ENCODE data around the gene CAND2. TPM values are rescaled to one million over a fixed set of nuclear protein-coding genes. Genes with fewer than 3 reads are reported as not detected.

Gene CAND2
- total and polyA plus RNA-seq, 9 of the 15 experiments (the other 6 are each of a cell fraction or from before 2014, with no cell fraction given): 0.91 to 14.9 (median 4.3) TPM

GRCh38 chr3:12841149-12841969, 44.9 kb downstream of the CAND2 start, which contains the start of gene RPL32 (continued):
- TF ChIP-seq MBD1 (CRISPR knock-in tag; IDR thresholded peaks at IDR 0.05): no peak
- peak; percentile 86 for TF ChIP-seq HEY1 (CRISPR knock-in tag; IDR thresholded peaks at IDR 0.05; ENCODE audit: borderline replicate concordance)
- TF ChIP-seq CHAMP1 (IDR thresholded peaks at IDR 0.05): peak; percentile 69; the same call in 1 of the 2 replicates
- TF ChIP-seq ZNF143 (CRISPR knock-in tag; IDR thresholded peaks at IDR 0.05): peak; percentile 84
- no peak for TF ChIP-seq NFE2 (IDR thresholded peaks at IDR 0.05; ENCODE audit: low read depth)
- TF ChIP-seq TBP (optimal IDR thresholded peaks at IDR 0.05; ENCODE audit: low read depth, low read length): no peak
- TF ChIP-seq HBP1 (CRISPR knock-in tag; IDR thresholded peaks at IDR 0.05): no peak
- TF ChIP-seq ZKSCAN1 (IDR thresholded peaks at IDR 0.05; ENCODE audit: low read depth, low read length): 0 out of 2 replicates have a peak, but pooled peaks have one; percentile 50
- TF ChIP-seq FOXJ2 (tag; IDR thresholded peaks at IDR 0.05): no peak; the same call in 1 of the 2 replicates
- peak; percentile 89 for TF ChIP-seq NFATC3 (IDR thresholded peaks at IDR 0.05)
- no peak for TF ChIP-seq ZNF347 (CRISPR knock-in tag; IDR thresholded peaks at IDR 0.05; ENCODE audit: low read depth)
- TF ChIP-seq PHF8 (IDR thresholded peaks at IDR 0.05; ENCODE audit: borderline replicate concordance, low read length): peak; percentile 99
- no peak for TF ChIP-seq STAG1 (CRISPR knock-in tag; IDR thresholded peaks at IDR 0.05; ENCODE audit: borderline replicate concordance)
- peak; percentile 25 to 71; a peak in 3 of 4 replicates for TF ChIP-seq MAZ (CRISPR knock-in tag; conservative IDR thresholded peaks at IDR 0.05 in 1 of 2, IDR thresholded peaks at IDR 0.05 in 1 of 2)
- no peak for TF ChIP-seq ZNF449 (CRISPR knock-in tag; IDR thresholded peaks at IDR 0.05)
- TF ChIP-seq HLTF (IDR thresholded peaks at IDR 0.05): 0 out of 2 replicates have a peak, but pooled peaks have one; percentile 44
- peak; percentile 100 for TF ChIP-seq PHF21A (IDR thresholded peaks at IDR 0.05; ENCODE audit: borderline replicate concordance, low read depth)
- no peak for TF ChIP-seq SLC30A9 (CRISPR knock-in tag; IDR thresholded peaks at IDR 0.05)
- peak in 1 of 2 experiments; percentile 9 for TF ChIP-seq E2F6 (IDR thresholded peaks at IDR 0.05; ENCODE audit: borderline replicate concordance in 1 of 2, extremely low read depth in 1 of 2, insufficient read depth in 1 of 2, insufficient read length in 1 of 2, low read depth in 1 of 2, low read length in 1 of 2, poor library complexity in 1 of 2, severe bottlenecking in 1 of 2)

All from K562 (cell line).